Mucosa of gallbladder (tissue), 1 donor: ENCODE measurements around the gene AGMO. TPM values are rescaled to one million over a fixed set of nuclear protein-coding genes. Genes with fewer than 3 reads are reported as not detected.
A peak's percentile ranks its signal among the peaks of the same experiment; 100 is the strongest.
"Not testable (repeated sequence)": the region's sequence is repeated elsewhere in the genome, so short reads cannot be mapped to it uniquely, and the experiment has no call there.

Experiments used
- DNase-seq: peaks from one replicate; pipeline ENCODE4 v3.0.0-alpha.2; 2020; ENCODE audit warnings: low spot score
- total RNA-seq: library from RNA; stranded (reverse); gene quantifications from one replicate; pipeline ENCODE4 v1.2.1, GENCODE V29; 2021
- donor health status: DM: no; HTN: no; CAD: no.

The AGMO gene
- total RNA-seq, 1 donor from 2014 or later, result 8.3 TPM

DNA sequence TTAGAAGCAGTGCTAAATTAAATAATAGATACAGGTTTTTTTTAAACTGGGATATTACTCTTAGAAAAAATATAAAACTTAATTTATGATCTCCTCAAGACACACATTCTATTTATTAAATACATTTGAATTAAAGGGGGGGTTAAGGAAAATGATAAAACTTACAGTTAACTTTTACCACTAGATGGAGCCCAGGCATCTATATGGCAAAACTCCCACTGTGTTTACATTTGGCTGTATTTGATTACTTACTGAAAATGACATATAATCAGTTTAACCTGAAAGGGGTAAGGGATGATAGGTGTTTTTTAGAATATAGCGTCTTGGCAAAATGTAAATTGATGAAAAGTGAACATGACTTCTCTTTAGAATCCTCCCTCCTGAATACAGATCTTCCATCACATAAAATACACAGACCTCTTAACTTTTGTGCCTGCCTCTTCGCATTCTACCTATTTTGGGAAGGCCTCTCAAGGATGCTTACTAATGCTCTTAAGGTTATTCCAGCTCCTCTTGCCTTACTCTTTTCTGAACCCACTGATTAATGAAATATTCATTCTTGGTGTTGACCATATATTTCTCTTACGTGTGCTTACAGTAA, 235.7 kb downstream of the AGMO start:
- no peak for DNase-seq

DNA sequence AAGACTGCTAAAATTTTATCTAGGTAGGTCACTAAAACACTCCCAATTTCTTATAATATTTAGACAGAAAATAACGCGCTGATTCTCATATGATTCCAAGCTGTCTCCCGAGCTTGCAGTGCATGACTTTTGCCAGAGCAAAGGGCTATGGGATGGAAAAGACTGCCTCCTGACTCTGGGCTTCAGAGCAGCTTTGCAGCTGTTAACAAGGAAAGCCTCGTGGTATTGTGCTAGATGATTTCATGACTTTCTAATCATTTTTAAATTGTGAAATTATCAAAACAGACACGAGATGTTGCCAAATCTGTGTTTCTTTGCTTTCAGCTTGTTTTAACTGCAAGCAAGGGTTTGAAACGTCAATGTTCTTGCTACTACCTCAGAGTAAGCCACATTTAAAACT, 238.3 kb downstream of the AGMO start:
- no peak for DNase-seq

DNA sequence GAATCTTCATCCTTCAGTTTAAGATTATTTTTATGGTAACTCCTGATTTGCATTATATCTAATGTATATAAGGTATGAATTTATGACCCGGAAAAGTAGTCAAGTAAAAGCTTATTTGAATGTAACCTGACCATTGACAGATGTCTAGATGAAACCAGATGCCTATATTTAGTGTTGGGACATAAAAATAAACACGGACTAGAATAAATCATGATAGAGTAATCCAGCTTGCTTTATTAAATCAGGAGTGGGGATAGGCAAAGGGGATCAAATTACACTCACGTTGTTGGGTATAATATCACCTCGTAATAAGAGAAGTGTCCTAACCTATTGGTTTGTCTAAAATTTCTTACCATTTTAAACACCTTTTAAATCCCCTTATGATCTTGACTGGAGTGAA, 244.6 kb downstream of the AGMO start:
- DNase-seq, result no peak

DNA sequence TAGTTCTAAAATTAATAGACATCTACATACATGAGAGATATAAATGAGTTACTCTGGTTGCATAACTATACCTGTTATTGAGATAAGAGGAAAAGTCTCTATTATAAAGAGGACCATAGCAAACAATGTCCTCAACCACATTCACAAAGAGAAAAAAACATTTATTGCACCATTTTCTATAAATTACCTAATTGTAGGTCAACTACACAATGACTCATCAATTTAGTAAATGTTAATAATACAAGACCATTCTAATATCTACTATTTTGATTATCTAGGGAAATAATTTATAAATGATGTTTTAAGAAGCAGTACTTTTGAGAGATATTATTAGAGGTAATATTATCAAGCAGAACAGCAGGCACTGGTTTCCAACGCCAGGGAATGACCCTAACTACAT, 246.1 kb downstream of the AGMO start:
- DNase-seq, result no peak

DNA sequence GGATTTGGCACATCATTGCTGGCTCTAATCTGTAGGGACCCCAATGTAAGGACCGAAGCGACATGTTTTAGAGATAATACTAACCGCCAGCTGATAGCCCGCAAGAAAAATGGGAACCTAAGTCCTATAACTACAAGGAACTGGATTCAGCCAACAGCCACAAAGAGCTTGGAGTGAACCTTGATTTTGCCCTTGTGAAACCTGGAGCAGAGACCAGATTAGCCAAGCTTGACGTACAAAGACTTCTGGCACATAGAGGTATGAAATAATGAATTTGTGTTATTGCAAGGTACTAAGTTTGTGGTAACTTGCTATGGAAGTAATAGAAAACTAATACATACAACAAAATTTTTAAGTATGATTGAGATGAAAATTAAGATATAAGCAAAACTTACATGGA, 246.9 kb downstream of the AGMO start:
- no peak for DNase-seq

DNA sequence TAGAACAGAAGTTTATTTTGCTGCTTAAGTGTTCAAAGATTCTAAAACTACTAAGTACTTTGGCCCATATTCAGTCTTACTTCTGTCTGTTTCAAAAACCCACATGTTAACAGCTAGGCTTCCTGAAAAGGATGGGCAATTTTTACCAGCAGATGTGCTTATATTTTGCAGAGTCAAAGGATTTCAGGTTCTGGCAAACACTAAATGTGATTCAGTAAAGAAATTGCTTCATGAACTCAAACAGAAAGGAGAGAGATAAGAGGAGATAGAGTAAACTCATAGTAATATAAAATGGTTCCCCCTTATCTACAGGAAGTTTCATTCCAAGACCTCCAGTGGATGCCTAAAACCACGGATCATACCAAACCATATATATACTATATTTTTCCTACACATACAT, 248.5 kb downstream of the AGMO start:
- no peak for DNase-seq

DNA sequence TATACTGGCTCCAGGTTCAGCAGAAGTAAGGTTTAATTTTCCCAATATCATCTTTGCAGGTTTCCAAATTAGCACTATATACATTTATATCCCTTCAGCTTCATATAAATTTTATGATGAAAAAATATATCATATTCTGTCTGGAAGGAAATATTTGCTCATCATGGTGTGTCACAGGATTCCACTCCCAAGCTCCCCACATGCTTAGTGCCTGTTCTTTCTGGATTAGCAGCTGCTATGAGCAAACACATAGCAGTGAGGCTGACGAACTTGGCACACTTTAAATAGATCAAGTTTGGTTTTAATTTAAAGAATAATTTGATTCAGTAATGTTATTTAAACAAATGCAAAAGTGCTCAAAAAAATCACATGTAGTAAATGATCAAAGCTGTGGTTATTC, 251.9 kb downstream of the AGMO start:
- no peak for DNase-seq

DNA sequence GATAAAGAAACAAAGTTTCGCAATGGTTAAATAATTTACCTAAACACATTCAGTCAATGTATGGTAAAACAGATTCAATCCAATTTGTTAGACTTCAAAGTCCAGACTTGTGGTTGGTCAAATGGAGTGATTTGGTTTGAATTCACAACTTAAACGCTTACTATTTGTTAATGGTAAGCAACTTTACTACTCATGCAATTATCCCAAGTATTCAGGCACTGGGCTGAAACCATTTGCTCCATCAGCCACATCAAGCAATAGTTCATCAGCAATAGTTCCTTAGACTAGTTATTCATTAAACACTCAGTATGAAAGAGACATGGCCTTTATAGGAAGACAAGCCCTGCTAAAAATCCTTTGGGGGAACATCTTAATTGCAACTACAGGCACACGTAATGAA, 253.0 kb downstream of the AGMO start:
- DNase-seq, result no peak

DNA sequence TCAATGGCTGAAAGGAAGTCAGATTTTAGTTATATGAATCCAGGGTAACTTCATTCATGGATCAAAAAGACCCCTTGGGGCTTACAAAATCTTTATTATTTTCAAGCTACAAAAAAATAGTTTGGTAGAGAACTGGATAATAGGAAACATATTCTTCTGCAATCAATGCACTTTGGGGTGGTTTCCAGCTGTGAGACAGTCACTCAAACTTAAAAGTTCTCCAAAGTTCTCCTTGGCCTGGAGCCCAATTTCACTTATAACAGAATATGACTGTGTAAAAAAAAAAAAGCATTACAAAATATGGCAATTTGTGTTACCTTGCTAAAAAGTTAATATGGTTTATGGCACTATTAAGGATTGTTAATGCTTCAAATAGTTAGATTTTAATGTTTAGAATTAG, 255.5 kb downstream of the AGMO start:
- no peak for DNase-seq

DNA sequence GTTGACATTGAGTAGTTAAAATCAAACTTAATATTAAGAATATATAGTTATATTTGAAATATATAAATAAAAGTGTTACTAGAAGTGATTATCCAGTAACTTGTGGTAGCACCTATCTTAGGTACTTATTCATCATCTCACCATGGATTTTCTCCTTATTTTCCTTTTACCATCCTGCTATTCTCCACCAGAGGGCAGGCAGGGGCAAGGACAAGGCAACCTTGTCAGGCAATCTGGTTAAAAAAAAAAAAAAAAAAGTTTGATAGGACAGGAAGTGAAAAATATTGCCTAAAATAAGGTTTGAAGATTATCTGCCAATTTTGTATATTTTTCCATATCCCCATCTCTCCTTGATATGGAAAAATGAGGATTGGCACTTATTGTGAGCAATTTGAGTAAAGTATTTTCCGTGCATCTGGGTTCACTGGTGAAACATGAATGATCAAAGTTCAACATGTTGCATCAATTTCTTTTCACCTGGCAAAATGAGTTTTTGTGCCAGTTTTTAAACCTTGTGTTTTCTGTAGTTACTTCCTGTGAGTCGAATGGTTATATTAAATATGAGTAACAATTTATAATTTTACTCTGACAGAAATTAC, 256.7 kb downstream of the AGMO start:
- peak; percentile 40 for DNase-seq

DNA sequence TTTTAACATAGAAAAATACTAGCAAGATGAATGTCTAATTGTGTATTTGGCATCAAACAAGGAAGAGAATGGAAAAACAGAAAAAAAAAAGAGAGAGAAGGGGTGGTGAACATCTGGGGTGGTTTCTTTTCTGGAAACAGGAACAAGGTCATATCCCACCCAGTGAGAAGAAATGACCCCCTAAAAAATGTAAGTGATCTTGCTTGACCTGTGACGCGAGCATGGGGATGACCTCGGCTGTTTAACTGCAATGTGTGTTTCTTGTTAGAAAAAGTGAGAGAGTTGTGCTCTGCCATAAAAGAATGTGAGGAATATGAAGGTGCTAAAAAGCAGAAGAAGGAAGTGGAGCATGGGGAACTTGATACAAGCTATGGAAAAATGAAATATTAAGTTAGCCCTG, 258.5 kb downstream of the AGMO start:
- no peak for DNase-seq

DNA sequence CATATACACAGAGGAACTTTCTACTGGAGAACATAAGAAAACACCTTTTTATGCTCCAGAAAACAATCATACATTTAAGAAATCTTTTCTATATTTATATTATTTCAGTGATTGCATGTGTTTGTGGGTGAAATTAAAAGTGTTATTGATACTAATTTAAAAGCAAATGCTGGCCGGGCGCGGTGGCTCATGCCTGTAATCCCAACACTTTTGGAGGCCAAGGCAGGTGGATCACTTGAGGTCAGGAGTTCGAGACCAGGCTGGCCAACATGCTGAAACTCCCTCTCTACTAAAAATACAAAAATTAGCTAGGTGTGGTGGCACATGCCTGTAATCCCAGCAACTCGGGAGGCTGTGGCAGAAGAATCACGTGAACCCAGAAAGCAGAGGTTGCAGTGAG, 260.8 kb downstream of the AGMO start:
- DNase-seq, result not testable (repeated sequence)

DNA sequence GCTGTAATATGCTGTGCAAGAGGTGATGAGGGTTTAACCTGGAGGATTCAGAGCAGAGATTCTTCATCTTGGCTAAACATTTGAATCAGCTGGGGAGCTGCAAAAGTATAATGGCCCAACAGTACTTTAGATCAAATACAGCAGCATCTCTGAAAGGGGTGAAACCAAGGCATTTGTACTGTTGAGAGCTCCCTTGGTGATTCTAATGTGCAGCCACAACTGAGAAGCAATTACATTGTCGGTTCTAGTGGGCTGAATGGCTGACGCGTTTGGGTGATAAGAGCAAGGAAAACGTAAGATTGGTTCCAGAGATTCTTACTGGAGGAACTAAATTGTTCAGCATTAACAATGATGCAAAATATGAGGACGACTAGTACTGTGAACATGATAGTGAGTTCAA, 269.7 kb downstream of the AGMO start:
- DNase-seq, result no peak

DNA sequence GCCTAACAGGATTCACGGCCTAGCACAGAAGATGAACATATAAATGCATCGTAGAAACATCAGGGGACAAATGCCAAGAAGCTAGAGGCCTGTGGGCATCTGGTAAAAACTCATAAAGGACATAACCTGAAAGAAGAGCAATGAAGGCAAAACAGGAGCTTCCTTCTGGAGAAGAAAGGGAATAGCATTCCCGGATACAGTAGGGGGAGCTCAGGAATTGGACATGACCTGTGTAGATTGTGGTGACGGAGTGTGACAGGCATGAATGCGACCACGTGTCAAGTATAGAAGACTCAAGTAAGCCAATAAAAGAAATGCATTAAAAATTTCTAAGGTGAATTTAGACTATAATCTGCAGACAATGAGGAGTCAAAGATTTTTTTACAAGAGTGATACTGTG, 270.1 kb downstream of the AGMO start:
- DNase-seq, result no peak

DNA sequence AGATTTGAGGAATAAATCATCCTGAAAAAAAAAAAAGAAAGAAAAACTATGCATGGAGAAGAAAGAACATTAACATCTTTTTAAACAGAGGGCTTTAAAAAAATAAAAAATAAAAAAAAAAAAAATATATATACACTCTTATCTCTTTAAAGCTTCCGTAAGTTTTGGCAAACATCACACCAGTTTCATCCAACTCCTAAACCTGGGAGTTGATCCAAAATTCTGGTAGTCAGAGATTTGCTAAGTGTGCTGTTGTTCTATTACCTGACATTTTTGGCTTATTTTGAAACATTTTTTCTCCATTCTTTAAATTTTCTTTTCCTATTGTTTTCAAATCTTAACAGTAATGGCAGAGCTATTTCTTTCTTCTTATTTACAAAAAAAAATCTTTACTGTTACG, 273.1 kb downstream of the AGMO start:
- DNase-seq, result no peak

DNA sequence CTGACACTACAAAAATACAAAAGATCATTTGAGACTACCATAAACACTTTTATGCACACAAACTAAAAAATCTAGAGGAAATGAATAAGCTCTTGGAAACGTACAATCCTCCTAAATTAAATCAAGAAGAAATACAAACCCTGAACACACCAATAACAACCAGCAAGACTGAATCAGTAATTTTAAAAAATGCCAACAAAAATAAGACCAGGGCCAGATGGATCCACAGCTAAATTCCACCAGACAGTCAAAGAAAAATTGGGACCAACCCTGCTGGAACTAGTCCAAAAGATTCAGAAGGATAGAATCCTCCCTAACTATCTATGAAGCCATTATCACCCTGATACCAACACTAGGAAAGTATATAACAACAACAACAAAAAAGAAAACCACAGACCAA, 277.4 kb downstream of the AGMO start:
- no peak for DNase-seq

DNA sequence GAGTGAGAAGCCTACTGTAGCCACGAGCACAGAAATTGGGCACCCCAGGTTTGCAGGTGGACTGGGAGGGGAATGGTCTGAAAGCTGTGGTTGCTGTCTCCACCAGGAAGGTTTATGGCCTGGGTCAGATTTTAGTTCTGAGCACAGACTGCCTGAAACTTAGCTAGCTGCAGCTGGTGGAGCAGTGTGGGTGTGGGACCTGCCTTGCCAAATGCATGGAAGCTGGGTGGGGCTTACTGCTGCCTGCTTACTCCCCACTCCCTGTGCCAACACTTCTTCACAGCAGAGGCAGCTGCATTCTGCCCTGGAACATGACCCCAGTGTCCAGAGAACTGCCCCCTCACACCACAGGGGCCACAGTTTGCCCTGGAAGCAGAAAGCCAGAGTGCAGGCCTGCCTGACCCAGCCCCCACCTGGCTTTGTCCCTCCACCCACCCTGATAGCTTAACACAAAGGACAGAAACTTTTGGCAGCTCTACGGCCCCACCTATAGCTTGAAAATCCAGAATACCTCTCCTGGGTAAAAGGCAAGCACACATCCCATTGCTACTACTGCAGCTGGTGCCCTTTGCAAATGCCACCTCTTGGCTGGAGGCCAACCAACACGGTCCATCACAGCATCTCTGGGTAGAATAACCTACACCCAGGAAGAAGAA, 281.6 kb downstream of the AGMO start:
- DNase-seq, result no peak

DNA sequence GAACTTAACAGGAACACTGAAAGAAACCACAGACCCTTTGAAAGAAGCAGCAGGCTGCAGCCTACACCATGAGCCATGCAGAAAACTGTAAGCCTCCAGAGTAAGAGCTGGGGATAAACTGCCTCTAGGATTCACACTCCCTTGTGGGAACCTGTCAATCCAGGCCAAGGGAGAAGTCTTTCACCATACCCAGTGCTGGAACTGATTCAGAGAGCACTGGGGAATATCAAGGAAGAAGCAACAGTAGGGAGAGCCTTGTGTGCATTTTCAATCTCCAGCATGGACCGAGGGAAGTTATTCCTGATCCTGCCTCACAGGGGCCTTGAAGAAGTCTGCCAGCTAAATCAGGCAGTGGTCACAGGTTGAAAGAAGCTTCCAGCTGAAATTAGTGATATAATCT, 282.2 kb downstream of the AGMO start:
- no peak for DNase-seq

DNA sequence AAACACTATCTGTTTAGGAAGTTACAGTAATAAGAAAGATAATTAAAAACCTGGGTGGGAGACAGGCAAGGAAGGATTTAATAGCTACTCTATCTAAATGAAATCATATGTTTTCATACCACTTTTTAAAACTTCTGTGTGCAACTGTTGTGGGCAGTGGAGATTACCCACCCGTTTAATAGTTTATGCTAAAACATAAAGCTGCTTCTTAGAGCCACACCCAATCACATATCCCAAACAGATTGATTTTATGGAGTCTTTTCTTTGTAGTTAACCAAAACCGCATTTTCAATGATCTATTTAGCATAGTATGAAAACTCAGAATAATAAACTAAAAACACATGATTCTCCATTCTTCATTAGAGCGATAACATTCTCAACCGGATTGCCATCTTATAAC, 304.1 kb downstream of the AGMO start:
- no peak for DNase-seq

DNA sequence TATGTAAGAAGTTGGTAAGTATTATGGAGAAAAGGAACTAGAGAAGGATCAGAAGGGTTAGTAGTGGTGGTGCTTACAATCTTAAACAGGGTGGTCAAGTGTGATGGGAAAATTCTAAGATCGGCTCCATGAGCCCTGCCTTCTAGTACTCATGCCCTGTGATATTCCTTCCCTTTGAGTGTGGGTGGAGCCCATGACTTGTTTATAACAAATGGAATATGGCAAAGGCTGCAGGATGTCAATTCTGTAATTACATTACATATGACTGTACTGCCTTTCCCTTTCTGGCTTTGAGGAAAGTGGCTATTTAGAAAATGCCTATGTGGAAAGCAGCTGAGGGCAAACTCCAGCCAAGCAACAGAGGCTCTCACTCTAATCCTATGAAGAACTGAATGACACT, 309.6 kb downstream of the AGMO start:
- DNase-seq, result no peak

DNA sequence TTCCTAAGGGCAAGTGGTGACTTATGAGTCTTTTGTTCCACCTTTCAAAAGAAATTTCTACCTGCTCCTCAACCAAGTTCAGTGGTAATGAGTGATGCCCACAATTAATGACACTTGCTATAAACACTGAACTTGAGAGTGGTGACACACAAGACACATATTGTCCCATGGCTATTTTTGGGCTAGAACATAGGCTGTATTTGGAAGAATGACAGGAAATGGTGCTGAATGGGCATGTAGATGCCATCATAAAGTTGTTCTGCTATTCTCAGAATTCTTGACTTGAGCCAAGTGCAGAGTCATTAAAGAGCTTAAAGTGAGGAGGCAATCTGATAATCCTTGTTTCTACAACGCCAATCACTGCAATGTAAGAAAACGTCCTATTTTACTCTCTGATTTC, 313.3 kb downstream of the AGMO start:
- no peak for DNase-seq

DNA sequence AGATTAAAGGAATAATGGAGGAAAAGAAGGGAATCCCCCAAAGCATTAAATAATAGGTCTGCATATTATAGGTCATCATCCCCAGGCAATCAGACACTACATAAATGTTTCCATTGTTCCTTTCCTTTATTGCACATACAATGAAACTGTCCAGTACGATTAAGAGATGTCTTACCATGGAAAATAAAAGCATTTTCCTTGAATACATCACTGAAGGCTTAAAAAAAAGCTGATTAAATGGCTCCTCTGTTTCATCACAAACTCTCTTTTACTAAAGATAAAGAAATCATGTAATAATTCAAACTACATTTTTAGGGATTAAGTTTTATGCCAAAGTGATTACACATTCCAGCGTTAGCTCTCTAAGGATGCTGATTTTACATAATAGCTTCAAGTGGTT, 316.0 kb downstream of the AGMO start:
- DNase-seq, result no peak

DNA sequence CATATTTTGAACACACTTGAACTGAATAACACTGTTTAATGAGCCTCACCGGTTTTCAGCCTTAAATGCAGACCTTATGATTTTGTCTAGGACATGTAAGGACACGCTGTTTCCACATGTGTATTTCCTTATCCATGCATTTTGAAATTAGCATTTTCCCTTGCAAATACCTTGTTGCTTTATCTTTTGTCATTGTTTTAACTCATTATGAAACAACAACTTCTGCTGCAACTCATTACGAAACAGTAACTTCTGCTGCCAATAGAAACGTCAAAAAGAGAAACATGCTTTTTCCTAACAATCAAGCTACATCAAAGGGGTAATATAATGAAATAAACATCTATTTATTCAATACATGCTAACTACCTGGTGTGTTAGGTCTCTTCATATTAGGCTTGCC, 322.0 kb downstream of the AGMO start:
- no peak for DNase-seq

DNA sequence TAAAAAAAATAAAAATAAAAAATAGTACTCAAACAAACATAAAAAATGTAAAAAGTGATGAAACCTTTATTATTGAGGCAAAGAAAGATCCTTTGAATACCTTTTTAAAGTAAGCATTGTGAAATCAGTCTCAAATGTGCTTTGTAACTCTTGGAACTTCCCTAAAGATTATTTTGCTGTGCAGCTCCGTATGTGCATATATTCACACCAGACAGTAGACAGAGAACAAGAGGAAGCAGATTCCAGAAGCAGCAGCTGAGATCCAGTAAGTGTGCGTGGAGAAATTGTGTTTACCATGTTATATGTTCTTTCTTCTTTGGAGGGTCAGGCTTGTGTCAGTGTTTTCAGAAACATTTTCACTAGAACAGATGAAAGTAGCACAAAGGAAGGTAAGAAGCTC, 324.9 kb downstream of the AGMO start:
- no peak for DNase-seq
